A549 (cell line): Measurements from ENCODE around the gene MOB2. TPM values are rescaled to one million over a fixed set of nuclear protein-coding genes. Genes with fewer than 3 reads are reported as not detected.

ENCODE experiments used
- ATAC-seq, 2 experiments: fragments of 200-7000 bp in 1 of 2; fragments of >200 bp in 1 of 2; cut with Nextera tagmentation in 1 of 2; cut with Tn5 transposase in 1 of 2; 3 replicates each; pipeline versions ENCODE4 v1.8.0 to v1.9.1; 2018 to 2020; ENCODE audit warnings: mild to moderate bottlenecking in 1 of 2, moderate library complexity in 1 of 2
- CTCF ChIA-PET: fragments of 300-600 bp; sonication (Branson Sonifier 250); formaldehyde crosslinking; extraction: SDS; loops from one replicate; lab custom pipeline; 2021; ENCODE audit warnings: antibody characterized with exemption, inconsistent platforms; lab: Yijun Ruan, JAX
- POLR2A ChIA-PET: fragments of 350-600 bp; formaldehyde crosslinking; extraction: SDS; loops from one replicate; lab custom pipeline; 2021; ENCODE audit warnings: antibody characterized with exemption, inconsistent platforms; lab: Yijun Ruan, JAX
- DNase-seq, 2 experiments: peaks; one replicate each; pipeline versions ENCODE4 v3.0.0 to v3.0.0-alpha.2; 2011 to 2016; ENCODE audit warnings: low read depth in 1 of 2, low spot score in 1 of 2
- FAIRE-seq: peaks from 2 replicates; lab custom pipeline; 2011; peaks lifted over from hg19 to GRCh38; lab: Jason Lieb, UNC
- H3K27ac ChIP-seq, 2 experiments: fragments of >200 bp; sonication (Bioruptor Twin); formaldehyde crosslinking; 3 replicates each; pipeline ENCODE4 v1.5.1; 2016 to 2017
- H3K4me1 ChIP-seq: fragments of >200 bp; sonication (Bioruptor Twin); formaldehyde crosslinking; 3 replicates; pipeline ENCODE4 v1.6.1; 2016
- H3K4me2 ChIP-seq: fragments of >200 bp; sonication (Bioruptor Twin); formaldehyde crosslinking; 3 replicates; pipeline ENCODE4 v1.6.1; 2016
- H3K4me3 ChIP-seq: fragments of >200 bp; sonication (Bioruptor Twin); formaldehyde crosslinking; 3 replicates; pipeline ENCODE4 v1.5.1; 2016
- H3K9me3 ChIP-seq: fragments of >200 bp; sonication (Bioruptor Twin); formaldehyde crosslinking; 3 replicates; pipeline ENCODE4 v1.6.1; 2016
- ATOH8 ChIP-seq: fragments of 250-450 bp; sonication (Bioruptor Pico); IDR thresholded peaks from 2 replicates; pipeline ENCODE4 v1.5.0; 2020; ENCODE audit warnings: low read depth, mild to moderate bottlenecking, moderate library complexity
- BCL3 ChIP-seq: fragments of >200 bp; sonication (Bioruptor Twin); formaldehyde crosslinking; IDR thresholded peaks from 3 replicates; pipeline ENCODE4 v1.6.1; 2016
- EHF ChIP-seq: fragments of 250-450 bp; sonication (Bioruptor Pico); IDR thresholded peaks from 2 replicates; pipeline ENCODE4 v1.5.0; 2020; ENCODE audit warnings: mild to moderate bottlenecking
- FOXS1 ChIP-seq: fragments of 250-450 bp; sonication (Bioruptor Pico); IDR thresholded peaks from 2 replicates; pipeline ENCODE4 v1.5.0; 2020; ENCODE audit warnings: mild to moderate bottlenecking, moderate library complexity
- GATA3 ChIP-seq: IDR thresholded peaks from 2 replicates; pipeline ENCODE4 v1.6.1; 2012; ENCODE audit warnings: borderline replicate concordance
- HEYL ChIP-seq: fragments of 250-450 bp; sonication (Bioruptor Pico); IDR thresholded peaks from 2 replicates; pipeline ENCODE4 v1.8.0; 2021; ENCODE audit warnings: mild to moderate bottlenecking, moderate library complexity
- HOXB13 ChIP-seq: fragments of 250-450 bp; sonication (Bioruptor Pico); IDR thresholded peaks from 2 replicates; pipeline ENCODE4 v1.5.0; 2020; ENCODE audit warnings: low read depth, mild to moderate bottlenecking, moderate library complexity
- JUN ChIP-seq, 2 experiments: fragments of >200 bp; sonication (Bioruptor Twin); formaldehyde crosslinking; IDR thresholded peaks; 2 replicates in 1 of 2; 3 replicates in 1 of 2; pipeline ENCODE4 v1.6.1; 2016 to 2017
- KDM1A ChIP-seq: fragments of 200-600 bp; sonication (generic); IDR thresholded peaks from 2 replicates; pipeline ENCODE4 v1.6.1; 2016; ENCODE audit warnings: low read depth, mild to moderate bottlenecking
- KDM5A ChIP-seq: fragments of 200-600 bp; sonication (generic); IDR thresholded peaks from 2 replicates; pipeline ENCODE4 v1.6.1; 2016; ENCODE audit warnings: antibody characterized with exemption, mild to moderate bottlenecking
- NFE2L2 ChIP-seq: fragments of 150-350 bp; conservative IDR thresholded peaks from 2 replicates; pipeline ENCODE4 v1.6.1; 2014; ENCODE audit warnings: low read length
- PHF8 ChIP-seq: fragments of 200-600 bp; sonication (generic); IDR thresholded peaks from 2 replicates; pipeline ENCODE4 v1.6.1; 2016; ENCODE audit warnings: low read depth, mild to moderate bottlenecking, antibody characterized with exemption, moderate library complexity, borderline replicate concordance
- SREBF2 ChIP-seq: fragments of 450-650 bp; IDR thresholded peaks from 2 replicates; pipeline ENCODE4 v1.6.1; 2014; ENCODE audit warnings: mild to moderate bottlenecking, moderate library complexity
- TP53 ChIP-seq: fragments of 250-450 bp; sonication (Bioruptor Pico); IDR thresholded peaks from 2 replicates; pipeline ENCODE4 v1.5.0; 2021; ENCODE audit warnings: mild to moderate bottlenecking, moderate library complexity
- ZC3H11A ChIP-seq: fragments of 450-650 bp; IDR thresholded peaks from 2 replicates; pipeline ENCODE4 v1.6.1; 2014; ENCODE audit warnings: antibody characterized with exemption, mild to moderate bottlenecking
- ZFP36 ChIP-seq: fragments of 450-650 bp; IDR thresholded peaks from 2 replicates; pipeline ENCODE4 v1.6.1; 2014; ENCODE audit warnings: borderline replicate concordance; ENCODE audit not compliant: partially characterized antibody
- ZSCAN20 ChIP-seq: fragments of 250-450 bp; sonication (Bioruptor Pico); IDR thresholded peaks from 2 replicates; pipeline ENCODE4 v1.8.0; 2022; ENCODE audit warnings: mild to moderate bottlenecking, moderate library complexity
- WGBS: methylation state at CpG from one replicate; pipeline ENCODE4 v1.1.6; 2017; ENCODE audit errors: missing lambda C conversion rate; 5-methylcytosine and 5-hydroxymethylcytosine counted together
- polyA plus RNA-seq, 4 experiments: library from polyadenylated mRNA; depleted of rRNA in 3 of 4; stranded (reverse); fragments of >200 nt; fragmentation: RNase III in 1 of 4; extraction: RNeasy Plus Mini Kit Qiagen cat#74134 plus additional on column Dnase treatment in 1 of 4; gene quantifications; 2 replicates in 3 of 4; 3 replicates in 1 of 4; pipeline ENCODE4 v1.2.3, GENCODE V29; 2011 to 2017
- TF ChIP-seq, protein P1 (sequence below): fragments of >200 bp; sonication (Bioruptor Twin); formaldehyde crosslinking; IDR thresholded peaks from 3 replicates; pipeline ENCODE4 v1.5.1; 2016
- TF ChIP-seq, protein P2 (sequence below): IDR thresholded peaks from 2 replicates; pipeline ENCODE4 v1.6.1; 2012

Gene MOB2
- polyA plus RNA-seq, 2 of the 4 experiments (the other 2 are of a cell fraction), result 25.4 to 38.2 TPM

DNA sequence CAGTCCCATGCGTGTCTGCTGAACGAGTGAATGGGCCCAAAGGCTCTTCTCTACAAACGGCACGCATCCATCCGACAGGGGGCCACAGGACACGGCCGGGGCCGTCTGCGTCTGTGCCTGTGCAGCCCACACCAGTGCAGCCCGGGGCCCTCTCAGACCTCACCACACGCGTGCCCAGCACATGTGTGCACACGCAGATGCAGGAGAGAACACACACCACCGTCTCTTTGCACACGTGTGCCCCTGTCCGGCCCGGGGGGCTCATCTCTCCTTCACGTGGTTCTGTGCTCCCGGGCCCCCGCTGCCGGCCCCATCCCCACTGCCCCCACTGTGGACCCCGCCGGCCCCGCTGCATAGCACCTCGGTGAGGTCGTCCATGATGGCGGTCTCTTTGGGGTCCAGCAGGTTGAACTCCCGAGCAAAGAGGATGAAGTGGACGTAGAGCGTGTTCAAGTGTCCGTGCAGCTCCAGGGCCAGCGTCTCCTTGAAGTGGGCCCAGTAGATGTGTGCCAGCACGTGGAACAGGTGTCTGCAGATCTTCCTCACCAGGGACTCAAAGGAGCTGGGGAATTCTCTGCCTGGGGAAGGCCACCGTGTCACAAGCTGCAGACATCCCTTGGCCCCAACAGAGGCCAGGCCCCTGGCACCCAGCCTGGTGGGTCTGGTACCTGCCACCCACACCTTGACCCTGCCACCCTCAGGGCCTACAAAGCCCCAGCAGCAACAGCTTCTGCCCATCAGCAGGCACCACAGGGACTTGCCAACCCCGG is 16.5 kb downstream of the MOB2 start:
- H3K9me3 ChIP-seq, result no peaks in the 10 kb centered on the region
- POLR2A ChIA-PET, result no interaction called here
- no peak overlapping the region for H3K4me2 ChIP-seq
- no peaks in the 10 kb centered on the region for H3K4me1 ChIP-seq
- CTCF ChIA-PET, result interaction anchor here (1.7 kb wide), 1 partner anchor 45 kb away, joined by 7 read pairs; no protein-coding TSS in a partner anchor
- TF ChIP-seq ZSCAN20 (no peak), TP53 (CRISPR knock-in tag) (no peak), SREBF2 (no peak), FOXS1 (no peak), ZFP36 (no peak), GATA3 (no peak), BCL3 (no peak), KDM1A (no peak), ZC3H11A (no peak), NFE2L2 (no peak), EHF (no peak)
- TF ChIP-seq, protein P1, sequence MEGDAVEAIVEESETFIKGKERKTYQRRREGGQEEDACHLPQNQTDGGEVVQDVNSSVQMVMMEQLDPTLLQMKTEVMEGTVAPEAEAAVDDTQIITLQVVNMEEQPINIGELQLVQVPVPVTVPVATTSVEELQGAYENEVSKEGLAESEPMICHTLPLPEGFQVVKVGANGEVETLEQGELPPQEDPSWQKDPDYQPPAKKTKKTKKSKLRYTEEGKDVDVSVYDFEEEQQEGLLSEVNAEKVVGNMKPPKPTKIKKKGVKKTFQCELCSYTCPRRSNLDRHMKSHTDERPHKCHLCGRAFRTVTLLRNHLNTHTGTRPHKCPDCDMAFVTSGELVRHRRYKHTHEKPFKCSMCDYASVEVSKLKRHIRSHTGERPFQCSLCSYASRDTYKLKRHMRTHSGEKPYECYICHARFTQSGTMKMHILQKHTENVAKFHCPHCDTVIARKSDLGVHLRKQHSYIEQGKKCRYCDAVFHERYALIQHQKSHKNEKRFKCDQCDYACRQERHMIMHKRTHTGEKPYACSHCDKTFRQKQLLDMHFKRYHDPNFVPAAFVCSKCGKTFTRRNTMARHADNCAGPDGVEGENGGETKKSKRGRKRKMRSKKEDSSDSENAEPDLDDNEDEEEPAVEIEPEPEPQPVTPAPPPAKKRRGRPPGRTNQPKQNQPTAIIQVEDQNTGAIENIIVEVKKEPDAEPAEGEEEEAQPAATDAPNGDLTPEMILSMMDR, result no peak
- DNase-seq (no peak), FAIRE-seq (no peak), ATAC-seq (no peak)
- no peak overlapping the region for H3K4me3 ChIP-seq
- 89% methylated on average over 14 of the region's 35 CpGs for WGBS
- no peak overlapping the region for H3K27ac ChIP-seq

- no peak for ATAC-seq
- Histone ChIP-seq H3K4me1 (no peaks in the 10 kb centered on the region), H3K4me2 (no peak overlapping the region), H3K9me3 (no peaks in the 10 kb centered on the region), H3K4me3 (no peak overlapping the region), H3K27ac (no peak overlapping the region)
- POLR2A ChIA-PET, result no interaction called here
- WGBS, result 84% methylated on average over 13 of the region's 19 CpGs
- DNase-seq, result no peak
- FAIRE-seq, result no peak
- no peak for TF ChIP-seq HOXB13
- TF ChIP-seq, protein P1, result no peak
- CTCF ChIA-PET, result no interaction called here
Measured at GRCh38 chr11:1469287-1469910, 17.2 kb downstream of the MOB2 start.

- Histone ChIP-seq H3K4me3 (no peak overlapping the region), H3K9me3 (no peaks in the 10 kb centered on the region), H3K4me1 (no peaks in the 10 kb centered on the region), H3K27ac (no peak overlapping the region), H3K4me2 (no peak overlapping the region)
- no peak for TF ChIP-seq FOXS1
- TF ChIP-seq, protein P2, sequence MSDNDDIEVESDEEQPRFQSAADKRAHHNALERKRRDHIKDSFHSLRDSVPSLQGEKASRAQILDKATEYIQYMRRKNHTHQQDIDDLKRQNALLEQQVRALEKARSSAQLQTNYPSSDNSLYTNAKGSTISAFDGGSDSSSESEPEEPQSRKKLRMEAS, result no peak
- TF ChIP-seq HEYL, result no peak
- TF ChIP-seq KDM5A, result no peak
- TF ChIP-seq SREBF2, result no peak
- no peak for TF ChIP-seq JUN (IDR thresholded peaks at IDR 0.05)
- TF ChIP-seq ATOH8 (CRISPR knock-in tag), result no peak
- TF ChIP-seq PHF8, result no peak
- DNase-seq (no peak), FAIRE-seq (no peak), ATAC-seq (no peak)
- POLR2A ChIA-PET, result no interaction called here
- WGBS, result 90% methylated on average over 17 of the region's 19 CpGs
- CTCF ChIA-PET, result no interaction called here
Measured at GRCh38 chr11:1468473-1469066, 18.0 kb downstream of the MOB2 start.
